Breast epithelium (tissue), 3 donors: ENCODE data around the gene CTNNA2.

Experiments
- CTCF ChIP-seq, 3 donors: fragments of 450-650 bp; IDR thresholded peaks; one replicate each; pipeline ENCODE4 v1.5.1; 2016 to 2017; ENCODE audit warnings: antibody characterized with exemption in 3 of 3, mild to moderate bottlenecking in 3 of 3, moderate library complexity in 3 of 3
- POLR2A ChIP-seq: fragments of 450-650 bp; IDR thresholded peaks from one replicate; pipeline ENCODE4 v1.6.1; 2016; ENCODE audit warnings: antibody characterized with exemption, mild to moderate bottlenecking, moderate library complexity

GRCh38 chr2:80527119-80527518, 1014.3 kb downstream of the CTNNA2 start:
- TF ChIP-seq CTCF (IDR thresholded peaks at IDR 0.05) (no peak), POLR2A (no peak)
